Colonic mucosa (tissue), 4 donors: Measurements from ENCODE around the gene FADS2. TPM values are rescaled to one million over a fixed set of nuclear protein-coding genes. Genes with fewer than 3 reads are reported as not detected.

ENCODE experiments used
- DNase-seq: peaks from one replicate; pipeline ENCODE4 v3.0.0-alpha.2; 2020
- H3K27ac ChIP-seq: fragments of 200-600 bp; one replicate; pipeline ENCODE4 v1.8.0; 2021
- H3K27me3 ChIP-seq: fragments of 200-600 bp; one replicate; pipeline ENCODE4 v1.8.0; 2021
- H3K36me3 ChIP-seq: fragments of 200-600 bp; one replicate; pipeline ENCODE4 v1.8.0; 2021
- H3K4me1 ChIP-seq: fragments of 200-600 bp; one replicate; pipeline ENCODE4 v1.8.0; 2021; ENCODE audit warnings: mild to moderate bottlenecking
- H3K4me3 ChIP-seq: fragments of 200-600 bp; one replicate; pipeline ENCODE4 v1.8.0; 2021
- H3K9ac ChIP-seq, 2 donors: one replicate each; pipeline ENCODE4 v1.7.0; 2013; ENCODE audit warnings: control low read depth in 2 of 2, low read depth in 2 of 2, low read length in 2 of 2
- H3K9me3 ChIP-seq: fragments of 200-600 bp; one replicate; pipeline ENCODE4 v1.8.0; 2021
- CTCF ChIP-seq: fragments of 200-600 bp; IDR thresholded peaks from one replicate; pipeline ENCODE4 v1.8.0; 2022; ENCODE audit warnings: antibody characterized with exemption, mild to moderate bottlenecking
- intact Hi-C: fragments of 100-400 bp; cut with DNase I; formaldehyde crosslinking; loops from one replicate; pipeline ENCODE4 v1.14.1; 2022
- total RNA-seq, 2 donors: library from RNA; stranded (reverse); fragmentation: NEBNext Ultra II Directional in 1 of 2; extraction: Animal tissue kit (Norgen Biotek cat#: 25700) in 1 of 2; gene quantifications; one replicate each; pipeline ENCODE4 v1.2.1, GENCODE V29; 2021
- donor health status: healthy.
- donor health status: DM: no; HTN: no; CAD: no.
- donor health status: DM: no; HTN: no; CAD: no.

FADS2 gene
- total RNA-seq, 2 donors from 2014 or later, result 13.9 to 38.6 TPM

GRCh38 chr11:61911701-61912529 is 83.8 kb downstream of the FADS2 start:
- H3K4me1 ChIP-seq, result no peaks in the 10 kb centered on the region
- no peak overlapping the region for H3K9ac ChIP-seq
- H3K27ac ChIP-seq, result no peak overlapping the region
- no peak for TF ChIP-seq CTCF
- H3K36me3 ChIP-seq, result no peaks in the 10 kb centered on the region
- peaks cover under 1% of the 10 kb centered on the region for H3K27me3 ChIP-seq
- no peak overlapping the region for H3K4me3 ChIP-seq
- H3K9me3 ChIP-seq, result no peaks in the 10 kb centered on the region
- intact Hi-C loops, result no loop called here
- DNase-seq, result peak; percentile 16

GRCh38 chr11:61912530-61912898 is 84.4 kb downstream of the FADS2 start:
- Histone ChIP-seq H3K27me3 (peaks cover 5% of the 10 kb centered on the region), H3K36me3 (no peaks in the 10 kb centered on the region), H3K9ac (no peak overlapping the region), H3K4me1 (no peaks in the 10 kb centered on the region), H3K4me3 (no peak overlapping the region), H3K9me3 (no peaks in the 10 kb centered on the region), H3K27ac (no peak overlapping the region)
- DNase-seq, result peak; percentile 33
- intact Hi-C loops, result no loop called here
- TF ChIP-seq CTCF, result no peak

- H3K27me3 ChIP-seq, result peaks cover 11% of the 10 kb centered on the region
- no peaks in the 10 kb centered on the region for H3K4me1 ChIP-seq
- TF ChIP-seq CTCF, result no peak
- no peaks in the 10 kb centered on the region for H3K9me3 ChIP-seq
- H3K27ac ChIP-seq, result no peak overlapping the region
- DNase-seq, result peak; percentile 14
- H3K4me3 ChIP-seq, result no peak overlapping the region
- no peak overlapping the region for H3K9ac ChIP-seq
- no peaks in the 10 kb centered on the region for H3K36me3 ChIP-seq
- intact Hi-C loops, result no loop called here
These were observed 85.0 kb downstream of the FADS2 start for GRCh38 chr11:61912991-61913698.

- Histone ChIP-seq H3K4me3 (no peak overlapping the region), H3K27ac (no peak overlapping the region), H3K9ac (no peak overlapping the region), H3K4me1 (no peaks in the 10 kb centered on the region), H3K27me3 (peaks cover 17% of the 10 kb centered on the region), H3K9me3 (no peaks in the 10 kb centered on the region), H3K36me3 (no peaks in the 10 kb centered on the region)
- TF ChIP-seq CTCF, result no peak
- intact Hi-C loops, result no loop called here
- peak; percentile 13 for DNase-seq
These were observed 85.7 kb downstream of the FADS2 start for GRCh38 chr11:61913699-61914395.

- intact Hi-C loops, result no loop called here
- Histone ChIP-seq H3K27me3 (peaks cover 17% of the 10 kb centered on the region), H3K9me3 (no peaks in the 10 kb centered on the region), H3K36me3 (no peaks in the 10 kb centered on the region), H3K9ac (no peak overlapping the region), H3K27ac (no peak overlapping the region), H3K4me1 (no peaks in the 10 kb centered on the region), H3K4me3 (no peak overlapping the region)
- no peak for TF ChIP-seq CTCF
- peak; percentile 14 for DNase-seq
These were observed 86.5 kb downstream of the FADS2 start for GRCh38 chr11:61914471-61915171.
